ENCODE results near the gene MYO18B. TPM values are rescaled to one million over a fixed set of nuclear protein-coding genes. Genes with fewer than 3 reads are reported as not detected.

The MYO18B gene
- polyA plus RNA-seq, 4 donors: 0.07 to 0.55 (median 0.17) TPM

DNA sequence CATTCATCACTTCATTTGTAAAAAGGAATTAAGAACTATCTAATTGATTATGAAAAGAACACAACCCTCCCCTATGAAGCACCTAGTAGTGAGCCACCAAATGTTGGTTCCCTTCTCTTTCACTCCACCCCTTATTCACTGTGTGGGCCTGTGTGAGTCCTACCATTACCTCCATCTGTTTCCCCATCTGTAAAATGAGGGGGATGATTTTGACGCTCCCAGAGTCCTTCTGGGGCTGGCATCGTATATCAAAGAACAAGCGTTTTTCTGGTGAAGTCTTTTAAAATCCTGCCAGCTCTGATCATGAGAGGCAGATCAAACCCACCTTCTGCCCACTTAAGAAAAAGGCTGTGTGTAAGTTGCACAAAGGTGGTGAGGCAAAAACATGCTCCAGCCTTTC, 330.6 kb downstream of the MYO18B start:
- DNase-seq (ENCODE audit: low read depth in 4 of 4, low spot score in 3 of 4): no peak

DNA sequence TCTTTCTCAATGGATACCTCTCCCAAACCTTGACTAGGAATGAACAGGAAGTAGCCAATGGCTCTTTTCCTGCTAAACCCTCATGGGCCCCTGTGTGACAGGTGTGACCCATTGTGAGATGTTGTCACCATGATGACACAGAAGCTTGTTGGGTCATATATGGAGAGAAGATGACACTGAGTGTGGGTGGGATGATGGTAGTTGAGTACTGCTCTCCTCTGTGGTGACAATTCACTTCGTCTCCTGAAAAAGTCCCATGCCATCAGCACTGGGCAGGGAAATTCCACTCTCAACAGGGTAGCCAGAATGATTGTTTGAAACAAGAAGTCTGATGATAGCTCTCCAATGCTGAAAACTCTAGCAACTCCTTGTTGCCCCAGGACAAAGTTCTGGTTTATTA, 333.3 kb downstream of the MYO18B start:
- DNase-seq (ENCODE audit: low read depth in 4 of 4, low spot score in 3 of 4): no peak

DNA sequence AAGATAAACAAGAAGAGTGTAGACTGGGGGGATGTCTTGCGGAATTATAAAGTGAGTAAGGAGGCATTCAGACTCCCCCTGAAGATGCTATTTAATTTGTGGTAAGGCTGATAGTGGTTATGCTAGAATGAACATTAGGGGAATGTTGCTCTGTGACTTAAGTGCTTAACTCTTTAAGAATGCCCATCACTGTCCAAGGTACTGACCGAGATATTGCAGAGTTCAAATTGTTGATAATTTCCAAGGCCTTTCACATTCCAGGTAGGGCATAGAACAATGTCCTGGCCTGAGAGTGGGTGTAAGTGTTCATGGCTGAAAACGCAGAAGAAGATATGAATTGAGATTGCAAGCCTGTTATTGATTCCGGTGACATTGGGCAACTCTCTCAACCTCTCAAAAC, 337.0 kb downstream of the MYO18B start:
- peak in 2 of 4 donors; percentile 12 to 21 for DNase-seq (ENCODE audit: low read depth in 4 of 4, low spot score in 3 of 4)

Other genes with a start within 250 kb of the MYO18B start
- gene GRK3, start 177.5 kb upstream of the MYO18B start, polyA plus RNA-seq (ENCODE audit: insufficient read length in 4 of 4): 10 to 100 TPM in 3 of 4 donors, 1 to 10 TPM in 1; 6.0 to 11.3 (median 10.4) TPM